Neural cell (in vitro differentiated cells): Measurements from ENCODE around the gene ZMAT5.

Experiments
- CTCF ChIP-seq: fragments of 450-650 bp; IDR thresholded peaks from 2 replicates; pipeline ENCODE4 v1.5.1; 2014; ENCODE audit warnings: antibody characterized with exemption, mild to moderate bottlenecking, moderate library complexity; ENCODE audit not compliant: poor library complexity, severe bottlenecking
- EP300 ChIP-seq: fragments of 450-650 bp; conservative IDR thresholded peaks from 2 replicates; pipeline ENCODE4 v1.6.1; 2014; ENCODE audit warnings: antibody characterized with exemption, mild to moderate bottlenecking, moderate library complexity; ENCODE audit not compliant: poor library complexity, severe bottlenecking
- POLR2AphosphoS5 ChIP-seq: IDR thresholded peaks from 2 replicates; pipeline ENCODE4 v1.6.1; 2012
- RAD21 ChIP-seq: fragments of 450-650 bp; conservative IDR thresholded peaks from 2 replicates; pipeline ENCODE4 v1.6.1; 2014; ENCODE audit warnings: antibody characterized with exemption, mild to moderate bottlenecking, moderate library complexity
- TAF1 ChIP-seq: IDR thresholded peaks from 2 replicates; pipeline ENCODE4 v1.6.1; 2012; ENCODE audit warnings: low read depth

GRCh38 chr22:29769723-29770321 lies 3.0 kb upstream of the ZMAT5 start:
- TF ChIP-seq CTCF, result no peak
- TF ChIP-seq POLR2AphosphoS5, result no peak
- TF ChIP-seq RAD21, result no peak
- no peak for TF ChIP-seq TAF1
- TF ChIP-seq EP300, result no peak
